Lower leg skin (tissue), 3 donors: ENCODE data around the gene FUCA1.
"Not testable (repeated sequence)": the region's sequence is repeated elsewhere in the genome, so short reads cannot be mapped to it uniquely, and the experiment has no call there.

Experiments
- POLR2A ChIP-seq, 2 donors: fragments of 450-650 bp; IDR thresholded peaks; one replicate each; pipeline ENCODE4 v1.6.1; 2016 to 2017; ENCODE audit warnings: antibody characterized with exemption in 2 of 2, mild to moderate bottlenecking in 1 of 2, moderate library complexity in 1 of 2
- TF ChIP-seq, protein P1 (sequence below), 3 donors: fragments of 450-650 bp; IDR thresholded peaks; one replicate each; pipeline ENCODE4 v1.5.1; 2016; ENCODE audit warnings: antibody characterized with exemption in 3 of 3, mild to moderate bottlenecking in 3 of 3, moderate library complexity in 2 of 3

DNA sequence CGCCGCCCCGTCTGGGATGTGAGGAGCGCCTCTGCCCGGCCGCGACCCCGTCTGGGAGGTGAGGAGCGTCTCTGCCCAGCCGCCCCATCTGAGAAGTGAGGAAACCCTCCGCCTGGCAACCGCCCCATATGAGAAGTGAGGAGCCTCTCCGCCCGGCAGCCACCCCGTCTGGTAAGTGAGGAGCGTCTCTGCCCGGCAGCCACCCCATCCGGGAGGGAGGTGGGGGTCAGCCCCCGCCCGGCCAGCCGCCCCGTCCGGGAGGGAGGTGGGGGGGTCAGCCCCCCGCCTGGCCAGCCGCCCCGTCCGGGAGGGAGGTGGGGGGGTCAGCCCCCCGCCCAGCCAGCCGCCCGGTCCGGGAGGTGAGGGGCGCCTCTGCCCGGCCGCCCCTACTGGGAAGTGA, 15.0 kb downstream of the FUCA1 start:
- TF ChIP-seq, protein P1, sequence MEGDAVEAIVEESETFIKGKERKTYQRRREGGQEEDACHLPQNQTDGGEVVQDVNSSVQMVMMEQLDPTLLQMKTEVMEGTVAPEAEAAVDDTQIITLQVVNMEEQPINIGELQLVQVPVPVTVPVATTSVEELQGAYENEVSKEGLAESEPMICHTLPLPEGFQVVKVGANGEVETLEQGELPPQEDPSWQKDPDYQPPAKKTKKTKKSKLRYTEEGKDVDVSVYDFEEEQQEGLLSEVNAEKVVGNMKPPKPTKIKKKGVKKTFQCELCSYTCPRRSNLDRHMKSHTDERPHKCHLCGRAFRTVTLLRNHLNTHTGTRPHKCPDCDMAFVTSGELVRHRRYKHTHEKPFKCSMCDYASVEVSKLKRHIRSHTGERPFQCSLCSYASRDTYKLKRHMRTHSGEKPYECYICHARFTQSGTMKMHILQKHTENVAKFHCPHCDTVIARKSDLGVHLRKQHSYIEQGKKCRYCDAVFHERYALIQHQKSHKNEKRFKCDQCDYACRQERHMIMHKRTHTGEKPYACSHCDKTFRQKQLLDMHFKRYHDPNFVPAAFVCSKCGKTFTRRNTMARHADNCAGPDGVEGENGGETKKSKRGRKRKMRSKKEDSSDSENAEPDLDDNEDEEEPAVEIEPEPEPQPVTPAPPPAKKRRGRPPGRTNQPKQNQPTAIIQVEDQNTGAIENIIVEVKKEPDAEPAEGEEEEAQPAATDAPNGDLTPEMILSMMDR (IDR thresholded peaks at IDR 0.05): not testable (repeated sequence)
- TF ChIP-seq POLR2A (IDR thresholded peaks at IDR 0.05): not testable (repeated sequence)
